IPS-20b (cell line): ENCODE measurements around the gene RMI2.
A peak's percentile ranks its signal among the peaks of the same experiment; 100 is the strongest.

Source experiments
- H3K27ac ChIP-seq: one replicate; pipeline ENCODE4 v1.5.1; 2013; ENCODE audit warnings: low read length
- H3K27me3 ChIP-seq: 2 replicates; pipeline ENCODE4 v1.6.1; 2013; ENCODE audit warnings: mild to moderate bottlenecking, low read length, inconsistent platforms; ENCODE audit not compliant: insufficient read depth
- H3K36me3 ChIP-seq: 2 replicates; pipeline ENCODE4 v1.6.1; 2013; ENCODE audit warnings: low read depth, mild to moderate bottlenecking, inconsistent platforms, low read length, moderate library complexity; ENCODE audit not compliant: insufficient read depth
- H3K4me1 ChIP-seq: 2 replicates; pipeline ENCODE4 v1.6.1; 2013; ENCODE audit warnings: mild to moderate bottlenecking, control low read depth, inconsistent platforms, low read length, moderate library complexity; ENCODE audit not compliant: insufficient read depth
- H3K4me3 ChIP-seq: 2 replicates; pipeline ENCODE4 v1.5.1; 2013; ENCODE audit warnings: mild to moderate bottlenecking, low read length, inconsistent platforms
- H3K9ac ChIP-seq: 2 replicates; pipeline ENCODE4 v1.6.1; 2013; ENCODE audit warnings: low read depth, mild to moderate bottlenecking, inconsistent platforms, low read length, moderate library complexity
- H3K9me3 ChIP-seq: 2 replicates; pipeline ENCODE4 v1.6.1; 2013; ENCODE audit warnings: mild to moderate bottlenecking, low read depth, low read length, inconsistent platforms; ENCODE audit not compliant: insufficient read depth

RMI2 gene

DNA sequence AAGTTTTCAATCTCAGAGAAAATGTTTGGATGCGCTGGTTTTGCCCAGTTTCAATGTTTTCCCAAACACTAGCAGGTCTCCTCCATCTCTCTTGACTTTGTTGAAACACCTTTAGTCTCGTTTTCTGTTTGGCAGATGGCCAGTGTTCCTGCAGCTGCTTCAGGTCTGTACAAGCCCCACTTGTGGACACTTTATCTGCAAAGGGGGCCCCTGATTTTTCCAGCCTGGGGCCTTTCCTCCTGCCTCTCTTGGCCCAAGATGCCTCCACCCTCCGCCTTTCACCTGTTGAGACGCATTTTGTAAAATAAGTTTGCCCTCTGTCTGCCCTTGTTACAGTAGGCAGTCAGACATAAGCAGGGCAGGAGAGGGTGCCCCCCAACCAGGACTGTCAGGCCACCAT is 42.3 kb upstream of the RMI2 start:
- Histone ChIP-seq H3K9ac (no peak overlapping the region), H3K9me3 (no peaks in the 10 kb centered on the region), H3K27ac (no peak overlapping the region), H3K4me3 (no peak overlapping the region), H3K27me3 (no peaks in the 10 kb centered on the region), H3K4me1 (peaks cover under 1% of the 10 kb centered on the region; the same call in 1 of the 2 replicates), H3K36me3 (no peaks in the 10 kb centered on the region)

GRCh38 chr16:11303405-11304138 is 41.7 kb upstream of the RMI2 start:
- Histone ChIP-seq H3K9ac (no peak overlapping the region), H3K27me3 (no peaks in the 10 kb centered on the region), H3K27ac (no peak overlapping the region), H3K4me3 (no peak overlapping the region), H3K9me3 (no peaks in the 10 kb centered on the region), H3K36me3 (no peaks in the 10 kb centered on the region), H3K4me1 (no peaks in the 10 kb centered on the region)

DNA sequence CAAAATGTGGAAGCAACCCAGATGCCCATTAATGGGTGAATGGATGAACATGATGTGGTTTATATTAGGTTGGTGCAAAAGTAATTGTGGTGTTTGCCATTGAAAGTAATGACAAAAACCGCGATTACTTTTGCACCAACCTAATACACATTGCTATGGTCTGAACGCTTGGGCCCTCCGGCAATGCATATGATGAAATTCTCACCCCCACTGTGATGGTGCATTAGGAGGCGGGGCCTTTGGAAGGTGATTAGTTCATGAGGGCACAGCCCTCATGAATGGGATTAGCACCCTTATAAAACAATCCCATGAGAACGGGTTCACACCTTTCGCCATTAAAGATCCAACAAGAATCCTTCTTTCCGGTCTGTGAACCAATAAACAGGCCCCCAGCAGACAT is 38.9 kb upstream of the RMI2 start:
- Histone ChIP-seq H3K36me3 (no peaks in the 10 kb centered on the region), H3K4me3 (no peak overlapping the region), H3K27ac (no peak overlapping the region), H3K9me3 (no peaks in the 10 kb centered on the region), H3K9ac (no peak overlapping the region), H3K4me1 (0 out of 2 replicates have a peak, but pooled peaks cover 3% of the 10 kb centered on the region), H3K27me3 (no peaks in the 10 kb centered on the region)

DNA sequence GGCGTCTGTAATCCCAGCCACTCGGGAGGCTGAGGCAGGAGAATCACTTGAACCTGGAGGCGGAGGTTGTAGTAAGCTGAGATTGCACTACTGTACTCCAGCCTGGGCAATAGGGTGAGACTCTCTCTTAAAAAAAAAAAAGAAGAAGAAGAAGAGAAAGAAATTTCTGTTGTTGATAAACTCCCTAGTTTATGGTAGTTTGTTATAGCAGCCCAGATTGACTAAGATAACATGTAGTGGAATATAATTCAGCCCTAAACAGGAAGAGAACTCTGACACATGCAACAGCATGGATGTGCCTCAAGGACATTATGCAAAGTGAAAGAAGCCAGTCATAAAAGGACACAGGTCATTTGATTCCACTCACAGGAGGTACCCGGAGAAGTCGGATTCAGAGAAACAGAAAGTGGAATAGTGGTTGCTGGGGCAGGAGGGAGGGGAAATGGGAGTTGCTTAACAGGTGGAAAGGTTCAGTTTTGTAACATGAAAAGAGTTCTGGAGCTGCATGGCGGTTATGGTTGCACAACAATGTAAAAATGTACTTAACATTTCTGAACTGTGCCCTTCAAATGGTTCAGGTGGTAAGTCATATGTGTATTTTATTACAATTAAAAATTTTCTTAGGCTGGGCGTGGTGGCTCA is 38.1 kb upstream of the RMI2 start:
- no peaks in the 10 kb centered on the region for H3K36me3 ChIP-seq
- no peak overlapping the region for H3K9ac ChIP-seq
- H3K4me1 ChIP-seq, result 0 out of 2 replicates have a peak, but pooled peaks cover 3% of the 10 kb centered on the region
- no peak overlapping the region for H3K4me3 ChIP-seq
- H3K27me3 ChIP-seq, result no peaks in the 10 kb centered on the region
- H3K9me3 ChIP-seq, result no peaks in the 10 kb centered on the region
- no peak overlapping the region for H3K27ac ChIP-seq

- H3K27ac ChIP-seq, result no peak overlapping the region
- no peak overlapping the region for H3K9ac ChIP-seq
- H3K4me1 ChIP-seq, result peaks cover 9% of the 10 kb centered on the region
- no peaks in the 10 kb centered on the region for H3K9me3 ChIP-seq
- no peaks in the 10 kb centered on the region for H3K27me3 ChIP-seq
- no peaks in the 10 kb centered on the region for H3K36me3 ChIP-seq
- no peak overlapping the region for H3K4me3 ChIP-seq
These were observed 37.4 kb upstream of the RMI2 start for GRCh38 chr16:11307639-11308492.

DNA sequence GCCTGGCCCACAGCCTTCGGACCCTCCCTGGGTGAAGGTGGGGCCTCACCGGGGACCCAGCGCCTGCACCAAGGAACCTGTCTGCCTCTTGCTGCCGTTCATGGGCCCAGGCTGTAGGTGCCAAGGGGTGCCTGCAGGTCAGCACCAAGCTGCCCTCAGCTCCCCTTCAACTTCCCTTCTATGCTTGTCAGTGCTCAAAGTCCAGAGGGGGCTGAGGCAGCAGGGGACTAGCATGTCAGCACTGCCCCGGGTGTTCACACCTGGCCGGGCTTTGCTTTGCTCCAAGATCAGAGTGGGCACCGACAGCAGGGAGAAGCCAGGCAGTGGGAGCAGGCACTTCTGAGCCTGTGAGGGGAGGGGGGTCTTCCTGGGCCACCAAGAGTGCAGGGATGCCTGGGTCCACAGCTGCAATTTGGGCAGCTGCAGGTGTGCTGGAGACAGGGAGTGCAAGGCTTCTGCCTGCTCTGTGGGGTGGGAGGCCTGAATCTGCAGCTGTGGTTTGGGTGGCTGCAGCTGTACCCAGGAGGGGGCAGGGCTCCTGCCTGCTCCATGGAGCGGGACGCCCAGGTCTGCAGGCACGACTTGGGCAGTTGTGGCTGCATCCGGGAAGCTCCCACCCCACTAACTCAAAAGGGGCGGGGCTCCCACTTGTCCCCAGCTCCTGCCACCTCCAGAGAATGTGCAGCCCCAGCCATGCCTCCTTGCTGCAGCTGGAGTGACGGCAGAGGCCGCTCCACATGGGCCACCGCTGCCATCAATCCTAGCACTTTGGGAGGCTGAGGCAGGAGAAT is 36.6 kb upstream of the RMI2 start:
- Histone ChIP-seq H3K4me3 (no peak overlapping the region), H3K27ac (no peak overlapping the region), H3K4me1 (peaks cover 17% of the 10 kb centered on the region), H3K27me3 (no peaks in the 10 kb centered on the region), H3K9me3 (no peaks in the 10 kb centered on the region), H3K36me3 (no peaks in the 10 kb centered on the region), H3K9ac (no peak overlapping the region)

- H3K9ac ChIP-seq, result no peak overlapping the region
- no peak overlapping the region for H3K4me3 ChIP-seq
- H3K4me1 ChIP-seq, result peaks cover 28% of the 10 kb centered on the region
- H3K27me3 ChIP-seq, result no peaks in the 10 kb centered on the region
- H3K27ac ChIP-seq, result no peak overlapping the region
- no peaks in the 10 kb centered on the region for H3K36me3 ChIP-seq
- no peaks in the 10 kb centered on the region for H3K9me3 ChIP-seq
These were observed 35.2 kb upstream of the RMI2 start for GRCh38 chr16:11309895-11310633.

- Histone ChIP-seq H3K36me3 (no peaks in the 10 kb centered on the region), H3K27ac (no peak overlapping the region), H3K9ac (no peak overlapping the region), H3K27me3 (no peaks in the 10 kb centered on the region), H3K4me3 (no peak overlapping the region), H3K4me1 (peaks cover 30% of the 10 kb centered on the region), H3K9me3 (no peaks in the 10 kb centered on the region)
These were observed 34.7 kb upstream of the RMI2 start for GRCh38 chr16:11310634-11310977.

GRCh38 chr16:11310997-11311561 is 34.2 kb upstream of the RMI2 start:
- Histone ChIP-seq H3K4me3 (no peak overlapping the region), H3K4me1 (peaks cover 32% of the 10 kb centered on the region), H3K36me3 (no peaks in the 10 kb centered on the region), H3K9ac (no peak overlapping the region), H3K9me3 (no peaks in the 10 kb centered on the region), H3K27ac (no peak overlapping the region), H3K27me3 (no peaks in the 10 kb centered on the region)

DNA sequence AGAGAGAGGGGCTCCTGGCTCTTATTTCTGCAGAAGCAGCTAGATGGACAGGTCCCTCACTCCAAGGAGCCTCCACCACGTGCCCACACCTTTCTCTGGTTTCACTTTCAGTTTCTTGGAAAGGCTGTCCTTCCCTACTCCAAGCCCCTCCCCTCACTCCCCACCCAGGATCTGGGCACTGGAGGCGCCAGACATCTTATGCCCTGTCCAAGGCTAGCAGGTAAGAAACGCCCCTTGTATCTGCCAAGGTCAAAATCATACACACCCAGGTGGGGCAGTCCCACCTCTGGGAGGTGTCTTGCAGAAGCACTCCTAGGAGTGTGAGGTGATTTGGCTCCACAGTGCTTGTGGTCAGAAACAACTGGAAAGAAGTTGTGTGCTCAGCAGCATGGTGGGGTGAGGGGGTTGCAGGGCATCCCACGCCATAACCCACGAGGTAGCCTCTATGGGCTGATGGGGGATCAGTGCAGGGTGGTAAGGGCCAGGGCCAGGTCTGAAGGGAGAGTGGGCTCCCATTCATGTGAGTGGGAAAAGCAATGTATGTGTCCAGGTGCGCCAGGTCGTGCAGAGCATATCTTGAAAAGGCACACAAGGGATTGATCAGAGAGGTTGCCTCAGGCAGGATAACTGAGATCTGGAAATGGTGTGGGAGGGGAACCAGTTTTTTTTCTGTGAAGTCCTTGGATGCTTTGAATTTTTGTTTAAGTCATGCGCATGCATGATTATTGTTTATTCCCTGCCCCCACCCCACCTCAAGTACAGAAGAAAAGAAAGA is 32.4 kb upstream of the RMI2 start:
- Histone ChIP-seq H3K27me3 (no peaks in the 10 kb centered on the region), H3K27ac (peak overlapping the region; percentile 73), H3K36me3 (no peaks in the 10 kb centered on the region), H3K9ac (peak overlapping the region; percentile 65; the same call in 1 of the 2 replicates), H3K9me3 (no peaks in the 10 kb centered on the region), H3K4me3 (peak overlapping the region; percentile 43; the same call in 1 of the 2 replicates), H3K4me1 (peaks cover 40% of the 10 kb centered on the region)
